Ishikawa (cell line): ENCODE data around the gene RORC.

ENCODE experiments used
- CEBPB ChIP-seq: IDR thresholded peaks from 2 replicates; pipeline ENCODE4 v1.6.1; 2012
- CREB1 ChIP-seq: IDR thresholded peaks from 2 replicates; pipeline ENCODE4 v1.6.1; 2012; ENCODE audit warnings: low read depth
- EGR1 ChIP-seq: IDR thresholded peaks from 2 replicates; pipeline ENCODE4 v1.6.1; 2012
- EP300 ChIP-seq: IDR thresholded peaks from 2 replicates; pipeline ENCODE4 v1.6.1; 2012; ENCODE audit warnings: borderline replicate concordance
- FOXM1 ChIP-seq: IDR thresholded peaks from 2 replicates; pipeline ENCODE4 v1.6.1; 2012; ENCODE audit warnings: low read depth, borderline replicate concordance
- MAX ChIP-seq: IDR thresholded peaks from 2 replicates; pipeline ENCODE4 v1.6.1; 2012
- NFIC ChIP-seq: IDR thresholded peaks from 2 replicates; pipeline ENCODE4 v1.6.1; 2012
- RAD21 ChIP-seq: IDR thresholded peaks from 2 replicates; pipeline ENCODE4 v1.6.1; 2012; ENCODE audit warnings: low read depth
- REST ChIP-seq: IDR thresholded peaks from 2 replicates; pipeline ENCODE4 v1.6.1; 2012; ENCODE audit warnings: low read depth, mild to moderate bottlenecking
- TAF1 ChIP-seq: IDR thresholded peaks from 2 replicates; pipeline ENCODE4 v1.6.1; 2012; ENCODE audit warnings: low read depth, mild to moderate bottlenecking
- TCF12 ChIP-seq: IDR thresholded peaks from 2 replicates; pipeline ENCODE4 v1.6.1; 2012; ENCODE audit warnings: low read depth
- TEAD4 ChIP-seq: IDR thresholded peaks from 2 replicates; pipeline ENCODE4 v1.6.1; 2012
- USF1 ChIP-seq: IDR thresholded peaks from 2 replicates; pipeline ENCODE4 v1.6.1; 2012
- YY1 ChIP-seq: IDR thresholded peaks from 2 replicates; pipeline ENCODE4 v1.6.1; 2012; ENCODE audit warnings: low read depth
- ZBTB7A ChIP-seq: IDR thresholded peaks from 2 replicates; pipeline ENCODE4 v1.6.1; 2012; ENCODE audit warnings: low read depth

Gene RORC

GRCh38 chr1:151837197-151837596 lies 5.6 kb upstream of the RORC start:
- no peak for TF ChIP-seq FOXM1
- no peak for TF ChIP-seq USF1
- no peak for TF ChIP-seq NFIC
- TF ChIP-seq YY1 = no peak
- TF ChIP-seq CEBPB = no peak
- TF ChIP-seq CREB1 = no peak
- no peak for TF ChIP-seq RAD21
- TF ChIP-seq EP300 = no peak
- no peak for TF ChIP-seq ZBTB7A
- no peak for TF ChIP-seq TAF1
- TF ChIP-seq TEAD4 = no peak

- no peak for TF ChIP-seq TAF1
- TF ChIP-seq REST = no peak
- TF ChIP-seq CREB1 = no peak
- TF ChIP-seq TEAD4 = no peak
- TF ChIP-seq TCF12 = no peak
- no peak for TF ChIP-seq EP300
- no peak for TF ChIP-seq CEBPB
- no peak for TF ChIP-seq FOXM1
- TF ChIP-seq RAD21 = no peak
- no peak for TF ChIP-seq USF1
- no peak for TF ChIP-seq EGR1
These were observed 4.0 kb upstream of the RORC start for GRCh38 chr1:151835596-151835995.

GRCh38 chr1:151834239-151834638 lies 2.6 kb upstream of the RORC start:
- TF ChIP-seq REST (no peak), TEAD4 (no peak), EGR1 (no peak), MAX (no peak), FOXM1 (no peak), ZBTB7A (no peak), EP300 (no peak), NFIC (no peak), TAF1 (no peak), CEBPB (no peak), CREB1 (no peak), TCF12 (no peak), USF1 (no peak)

- no peak for TF ChIP-seq YY1
- no peak for TF ChIP-seq CREB1
- TF ChIP-seq RAD21 = no peak
These were observed 1.7 kb upstream of the RORC start for GRCh38 chr1:151833172-151833900.

- TF ChIP-seq ZBTB7A (no peak), NFIC (peak; percentile 82), FOXM1 (no peak), EP300 (no peak), YY1 (peak; percentile 58; the same call in 1 of the 2 replicates), USF1 (peak; percentile 74), MAX (peak; percentile 98), TCF12 (0 out of 2 replicates have a peak, but pooled peaks have one; percentile 40), CEBPB (peak; percentile 74), EGR1 (no peak)
These were observed 847 bp upstream of the RORC start for GRCh38 chr1:151832318-151832980.
